GM18498 (cell line): ENCODE results near the gene DSCAM.
"Not testable (repeated sequence)": the region's sequence is repeated elsewhere in the genome, so short reads cannot be mapped to it uniquely, and the experiment has no call there.

Source experiments
- ATAC-seq: cut with Tn5 transposase; IDR thresholded peaks from one replicate; pipeline ENCODE4 v1.9.1; 2021; ENCODE audit warnings: mild to moderate bottlenecking, moderate library complexity; ENCODE audit not compliant: unreplicated experiment

Gene DSCAM

DNA sequence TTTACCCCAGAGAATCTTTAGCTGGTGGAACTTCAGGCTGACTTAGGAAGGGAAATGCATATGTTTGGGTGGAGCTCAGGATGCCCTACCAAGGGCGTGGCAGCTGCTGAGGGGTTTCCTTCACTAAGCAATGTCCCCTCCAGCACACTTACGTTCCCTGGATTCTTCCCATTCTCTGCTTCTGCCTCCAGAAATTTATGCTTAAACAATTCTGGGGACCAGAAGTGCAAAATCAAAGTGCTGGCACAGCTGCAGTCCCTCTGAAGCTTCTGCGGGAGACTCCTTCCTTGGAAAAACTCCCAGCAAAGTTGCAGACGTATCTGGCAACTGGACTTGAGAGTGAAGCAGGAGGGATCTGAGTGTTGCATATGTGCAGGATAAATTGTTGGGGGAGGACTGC lies 576.9 kb downstream of the DSCAM start:
- ATAC-seq, result no peak

DNA sequence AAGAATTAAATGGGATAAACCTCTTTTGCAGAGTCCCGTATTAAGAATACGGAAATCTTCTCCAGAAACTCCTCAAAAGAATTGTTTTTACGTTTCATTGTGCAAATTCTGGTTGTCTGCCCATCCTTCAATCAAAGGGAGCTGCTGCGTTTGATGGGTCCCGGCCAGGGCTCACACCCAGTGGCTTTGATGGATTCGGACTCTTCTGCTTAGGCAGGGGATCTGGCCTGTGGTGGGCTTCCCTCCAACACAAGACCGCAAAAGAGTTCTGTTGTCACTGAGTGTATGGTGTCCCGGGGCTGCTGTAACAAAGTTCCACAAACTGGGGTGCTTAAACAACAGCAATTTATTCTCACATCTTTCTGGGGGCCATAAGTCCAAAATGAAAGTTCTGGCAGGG lies 577.7 kb downstream of the DSCAM start:
- ATAC-seq, result no peak

DNA sequence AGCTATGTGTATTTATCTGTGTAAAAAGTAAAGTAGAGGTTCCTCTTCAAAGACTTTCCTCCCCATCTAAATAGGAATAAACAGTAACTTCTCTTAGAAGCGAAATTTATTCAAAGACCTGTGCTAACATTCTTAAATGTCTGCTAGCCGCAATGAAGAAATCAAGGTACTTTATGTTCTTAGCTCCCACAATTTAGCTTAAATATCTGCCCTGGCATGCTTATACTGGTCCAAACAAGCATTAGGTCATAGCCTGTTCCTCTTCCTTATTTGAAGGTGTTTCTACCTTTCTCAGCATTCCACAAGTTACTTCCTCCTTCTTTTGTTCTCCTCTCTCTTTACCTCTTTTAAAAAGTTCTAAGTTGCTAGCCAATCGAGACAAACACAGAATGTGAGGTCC lies 588.5 kb downstream of the DSCAM start:
- ATAC-seq, result not testable (repeated sequence)

DNA sequence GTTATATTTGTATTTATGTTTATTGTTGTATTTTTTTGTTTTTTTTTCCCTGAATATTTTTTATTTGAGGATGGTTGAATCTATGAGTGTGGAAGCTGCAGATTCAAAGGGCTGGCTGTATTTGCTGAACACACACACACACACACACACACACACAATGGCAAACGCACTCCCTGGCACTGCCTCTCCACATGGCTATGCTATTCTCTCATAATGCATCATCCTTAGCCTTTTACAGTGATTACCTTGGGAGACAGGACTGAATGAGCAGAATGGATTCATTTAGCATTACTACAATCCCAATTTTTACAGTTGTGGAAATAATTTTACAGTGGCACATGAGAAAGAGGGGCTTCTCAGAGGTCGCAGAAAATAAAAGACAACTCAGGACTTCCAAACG lies 589.6 kb downstream of the DSCAM start:
- ATAC-seq, result no peak

DNA sequence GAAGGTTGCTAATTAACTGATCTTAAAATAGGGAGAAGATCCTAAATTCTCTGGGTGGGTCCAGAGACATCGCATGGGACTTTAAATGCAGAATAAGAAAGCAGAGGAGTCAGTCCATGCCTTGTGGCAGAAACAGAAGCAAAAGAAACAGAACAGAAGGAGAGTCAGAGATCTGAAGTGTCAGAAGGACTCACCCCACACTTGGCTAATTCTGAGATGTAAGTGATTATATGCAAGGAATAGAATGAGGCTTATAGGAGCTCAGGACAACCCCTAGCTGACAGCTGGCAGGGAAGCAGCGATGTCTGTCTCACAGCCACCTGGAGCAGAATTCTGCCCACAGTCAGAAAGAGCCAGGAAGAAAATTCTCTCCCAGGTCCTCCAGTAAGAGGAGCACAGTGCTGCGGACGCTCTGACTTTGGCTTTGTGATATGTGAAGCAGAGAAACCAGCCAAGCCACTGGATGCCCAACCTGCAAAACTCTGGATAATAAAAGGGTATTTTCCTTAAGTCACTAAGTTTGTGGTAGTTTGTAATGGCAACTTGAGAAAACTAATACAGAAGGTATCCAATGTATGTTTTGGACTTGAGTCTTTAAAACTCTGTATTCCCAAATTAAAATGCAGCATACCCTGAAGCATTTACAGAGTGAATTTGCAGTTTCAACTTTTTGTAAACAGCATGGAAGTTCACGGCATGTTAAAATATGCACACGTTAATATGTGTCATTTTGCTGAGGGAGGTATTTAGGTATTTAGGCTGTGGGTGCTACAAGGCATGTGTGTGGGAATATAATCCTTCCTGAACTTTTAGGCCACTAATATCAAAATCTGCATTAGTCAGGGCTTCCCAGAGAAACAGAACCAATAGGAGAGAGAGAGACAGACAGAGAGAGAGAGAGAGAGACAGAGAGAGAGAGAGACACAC lies 591.2 kb downstream of the DSCAM start:
- ATAC-seq, result no peak

DNA sequence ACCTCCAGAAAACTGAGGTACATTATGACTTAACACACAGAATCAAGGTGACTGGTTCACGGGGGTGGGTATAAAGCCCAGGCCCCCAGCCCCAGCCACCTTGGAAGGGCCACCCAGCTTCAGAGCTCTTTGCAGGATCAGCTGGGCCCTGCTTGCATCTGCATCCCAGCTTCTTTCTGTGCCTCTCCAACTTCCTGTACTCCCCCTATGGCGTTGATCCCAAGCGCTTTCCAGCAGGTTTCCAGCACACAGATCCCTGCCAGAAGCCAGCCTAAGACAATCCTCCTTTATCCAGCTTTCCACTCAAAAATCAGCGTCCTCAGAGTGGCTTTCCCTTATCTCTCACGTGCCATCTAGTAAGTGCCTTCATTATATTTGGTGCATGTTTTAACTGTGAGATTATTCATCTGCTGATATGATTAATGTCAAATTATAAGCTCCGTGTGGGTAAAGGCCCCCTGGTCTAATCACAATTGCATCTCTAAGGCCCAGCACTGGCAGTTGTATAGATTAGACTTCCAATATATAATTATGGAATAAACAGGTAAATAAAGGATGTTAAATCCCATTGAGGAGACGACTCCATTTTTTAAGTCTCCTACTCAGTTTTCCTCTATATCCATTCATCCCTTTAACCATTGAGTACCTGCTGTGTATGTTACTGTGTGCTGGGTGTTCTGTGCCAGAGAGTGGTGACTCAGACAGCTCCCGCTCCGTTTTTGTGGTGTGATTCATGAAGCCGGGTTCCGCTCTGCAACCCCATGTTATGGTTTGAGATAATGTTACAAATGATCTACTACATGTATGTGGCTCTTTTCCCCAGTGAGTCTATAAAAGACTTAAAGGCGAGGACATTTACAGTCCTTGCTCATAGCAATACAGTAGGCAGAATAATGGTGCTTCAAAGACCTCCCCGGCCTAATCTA lies 592.2 kb downstream of the DSCAM start:
- no peak for ATAC-seq

DNA sequence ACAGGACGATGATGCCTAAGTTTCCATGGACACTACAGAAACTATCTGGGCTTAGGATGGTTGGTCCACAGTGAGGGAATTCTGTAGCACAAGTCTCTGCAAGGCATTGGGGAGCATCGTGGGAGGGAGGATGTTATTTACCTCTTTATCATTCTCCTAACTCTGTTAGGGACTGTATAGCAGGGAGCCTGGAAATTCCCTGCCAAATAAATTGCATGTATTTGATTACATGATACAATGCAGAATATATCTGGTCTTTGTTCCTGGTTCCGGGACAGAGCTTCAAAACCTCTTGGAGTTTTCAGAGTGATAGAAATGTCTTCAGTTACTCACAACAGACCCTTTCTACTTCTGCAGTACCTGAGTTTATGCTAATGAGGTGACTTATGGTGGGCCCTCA lies 593.8 kb downstream of the DSCAM start:
- no peak for ATAC-seq

DNA sequence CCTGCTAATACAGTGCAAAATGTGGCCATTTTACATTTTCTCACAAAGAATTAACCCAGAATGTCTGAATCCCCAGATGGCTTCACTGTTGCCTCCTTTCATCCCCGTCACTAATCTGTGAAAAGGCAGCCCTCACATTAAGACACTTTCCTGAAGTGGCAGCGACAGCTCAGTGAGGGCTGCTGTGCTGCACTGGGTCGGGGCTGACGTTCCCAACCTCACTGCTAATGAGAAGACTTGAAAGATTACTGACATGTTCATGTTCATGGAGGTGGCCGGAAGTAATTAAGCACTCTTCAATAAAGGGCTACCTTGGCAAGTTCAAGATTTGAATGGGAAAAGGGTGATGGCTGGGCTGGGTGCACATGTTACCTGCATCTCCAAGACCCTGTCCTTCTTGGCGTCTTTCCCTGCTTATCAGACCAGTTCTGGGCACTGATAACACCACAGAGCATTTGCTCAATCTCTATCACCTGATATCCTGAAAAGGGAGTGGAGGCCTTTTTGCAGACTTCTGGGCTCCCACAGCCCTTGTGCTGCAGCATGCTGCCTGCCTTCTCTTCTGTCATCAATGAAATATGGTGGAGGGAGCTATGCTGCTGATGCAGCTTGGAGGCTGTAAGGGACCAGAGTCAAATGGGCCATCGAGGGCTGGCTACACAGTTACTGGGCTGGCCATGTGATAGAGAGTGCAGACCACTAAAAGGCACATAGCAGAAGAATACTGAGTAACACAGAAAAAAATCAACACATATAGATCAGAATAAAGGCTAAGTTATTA lies 596.3 kb downstream of the DSCAM start:
- no peak for ATAC-seq

DNA sequence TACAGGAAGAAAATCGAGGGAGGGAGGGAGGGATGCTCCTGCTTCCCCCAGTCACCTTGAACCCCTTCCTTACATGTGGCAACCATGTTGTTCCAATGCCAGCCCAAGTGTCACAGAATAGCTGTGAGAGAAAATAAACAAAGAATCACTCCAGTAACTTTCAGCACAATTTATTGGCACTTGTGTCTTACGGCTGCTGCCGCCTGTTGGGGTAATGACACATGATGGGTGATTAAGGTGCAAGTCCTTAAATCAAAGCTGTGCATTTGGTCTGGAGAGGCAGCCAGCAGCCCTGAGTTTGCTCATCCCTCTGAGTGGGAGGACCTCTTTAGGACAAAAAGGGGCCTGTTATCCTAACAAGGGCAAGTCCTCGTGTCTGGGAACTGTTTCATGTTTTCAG lies 602.0 kb downstream of the DSCAM start:
- no peak for ATAC-seq

DNA sequence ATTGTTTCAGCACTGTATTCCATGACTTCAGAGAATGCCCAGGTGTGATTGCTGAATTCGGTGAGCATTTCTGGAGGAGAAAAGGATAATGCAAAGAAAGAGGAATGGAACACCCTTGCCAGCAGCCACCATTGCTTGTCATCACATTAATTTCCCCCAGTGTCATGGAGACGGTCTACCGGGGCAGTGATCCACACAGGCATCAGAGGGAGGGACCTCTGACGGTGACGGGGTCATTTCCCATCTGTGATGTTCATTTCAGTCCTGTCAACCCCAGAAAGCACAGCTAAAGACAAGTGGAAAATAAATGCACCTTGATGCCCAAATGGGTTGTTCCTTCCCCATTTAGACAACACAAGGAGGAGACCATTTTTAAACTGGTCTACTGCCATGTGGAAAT lies 603.3 kb downstream of the DSCAM start:
- no peak for ATAC-seq

DNA sequence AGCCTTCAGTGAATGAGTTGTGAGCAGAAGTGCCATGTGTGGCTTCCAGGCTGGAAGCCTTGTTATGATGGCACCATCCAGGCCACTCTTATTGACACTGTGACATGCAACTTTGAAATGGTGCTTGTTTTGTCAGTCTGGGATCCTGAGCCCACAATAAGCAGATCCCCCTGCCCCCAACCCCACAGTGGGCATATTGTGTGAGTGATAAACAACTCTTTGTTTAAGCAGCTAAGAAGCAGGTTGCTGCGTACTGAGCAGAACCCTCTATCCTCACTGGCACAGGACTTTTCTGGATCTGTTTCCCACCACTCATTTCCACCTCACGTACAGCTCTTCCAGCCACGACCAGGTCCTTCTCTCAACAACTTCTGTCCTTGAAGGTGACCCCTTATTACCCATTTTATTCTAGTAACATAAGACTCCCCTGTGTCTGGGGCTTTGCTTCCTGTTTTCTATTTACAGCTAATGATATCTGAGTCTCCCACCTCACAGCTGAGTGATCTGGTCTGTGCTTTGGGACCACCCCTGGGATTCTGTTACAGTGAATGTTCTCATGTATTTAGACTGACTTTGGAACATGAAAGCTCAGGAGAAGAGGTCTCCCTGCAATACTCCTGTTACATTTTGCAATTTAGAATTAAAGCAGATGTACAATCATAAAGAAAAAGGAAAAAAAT lies 604.2 kb downstream of the DSCAM start:
- ATAC-seq, result no peak

DNA sequence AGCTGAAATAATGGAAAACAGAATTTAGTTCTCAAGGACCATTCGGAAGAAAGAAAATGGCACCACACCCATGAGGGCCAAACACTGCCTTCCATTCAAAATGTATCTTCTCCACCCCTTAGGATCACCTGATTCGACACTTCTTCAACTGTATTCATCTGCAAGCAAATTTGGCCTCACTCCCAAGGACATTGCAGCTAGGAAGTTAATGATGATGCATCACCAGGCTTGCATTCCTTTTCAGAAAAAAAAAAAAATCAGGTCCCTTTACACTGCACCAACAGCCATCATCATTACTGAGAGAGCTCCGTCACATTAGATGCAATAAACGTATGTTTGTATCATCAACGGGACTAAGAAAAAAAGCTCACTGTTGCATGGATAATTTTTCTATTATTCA lies 611.4 kb downstream of the DSCAM start:
- ATAC-seq, result no peak

DNA sequence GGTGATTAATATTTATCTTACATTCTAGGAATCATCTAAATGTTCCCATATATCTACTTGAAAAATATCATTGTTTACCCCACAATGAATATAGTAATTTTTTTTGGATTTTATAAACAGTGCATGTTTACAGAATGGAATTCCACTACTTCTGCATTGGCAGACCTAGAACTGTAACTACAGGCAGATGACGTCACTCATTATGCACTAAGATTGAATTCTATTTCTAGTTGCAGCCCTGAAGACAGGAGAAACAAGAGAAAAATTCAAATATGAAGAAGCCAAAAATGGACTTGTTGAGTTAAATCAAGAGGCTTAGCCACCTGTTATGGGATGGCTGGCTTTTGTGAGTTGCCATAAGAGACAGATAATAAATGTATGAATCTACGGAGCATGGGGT lies 615.0 kb downstream of the DSCAM start:
- ATAC-seq, result no peak

DNA sequence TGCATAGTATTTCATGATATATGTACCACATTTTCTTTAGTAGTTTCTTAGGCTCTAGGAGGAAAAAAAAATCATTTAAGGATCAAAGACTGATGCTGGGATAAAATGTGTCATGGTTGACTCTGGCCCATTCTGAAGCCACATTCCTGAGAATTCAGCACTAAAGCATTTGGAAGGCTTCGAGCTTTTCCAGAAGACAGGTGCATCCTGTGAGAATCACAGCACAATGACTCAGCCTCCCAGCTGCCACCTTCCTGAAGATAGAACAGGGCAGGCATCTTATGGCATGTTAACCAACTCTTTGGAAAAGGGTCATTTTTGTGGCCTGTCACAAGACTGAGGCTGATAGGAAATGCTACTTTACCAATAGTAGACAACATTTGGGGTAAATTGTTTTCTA lies 619.9 kb downstream of the DSCAM start:
- ATAC-seq, result no peak

DNA sequence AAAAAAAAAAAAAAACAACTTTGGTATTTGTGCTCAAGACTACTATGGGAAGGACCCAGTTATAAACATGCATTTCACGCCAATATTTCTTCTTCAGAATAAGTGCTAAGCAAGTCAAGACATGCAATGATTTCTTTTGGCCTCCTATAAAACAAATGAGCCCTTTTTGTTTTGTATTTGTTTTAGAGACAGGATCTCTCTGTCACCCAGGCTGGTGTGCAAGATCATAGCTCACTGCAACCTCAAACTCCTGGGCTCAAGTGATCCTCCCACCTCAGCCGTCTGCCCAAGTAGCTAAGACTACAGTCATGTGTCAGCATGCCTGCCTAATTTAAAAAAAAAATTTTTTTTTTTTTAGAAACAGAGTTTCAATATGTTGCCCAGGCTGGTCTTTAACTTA lies 631.0 kb downstream of the DSCAM start:
- ATAC-seq, result no peak

DNA sequence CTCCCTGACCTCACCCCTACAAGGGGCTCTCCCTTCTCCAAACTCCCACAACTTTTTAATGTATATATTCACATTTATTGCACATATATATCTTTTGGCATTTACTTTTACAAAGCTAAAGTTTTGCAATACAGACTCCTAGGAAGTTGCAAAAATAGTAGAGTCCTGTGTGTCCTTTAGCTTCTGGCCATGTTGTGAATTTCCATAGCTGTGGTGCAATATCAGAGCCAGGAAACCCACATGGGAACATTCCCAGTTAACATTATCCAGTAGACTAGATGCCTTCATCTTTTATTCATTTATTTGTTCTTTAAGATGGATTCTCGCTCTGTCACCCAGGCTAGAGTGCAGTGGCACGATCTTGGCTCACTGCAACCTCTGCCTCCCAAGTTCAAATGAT lies 636.7 kb downstream of the DSCAM start:
- no peak for ATAC-seq

DNA sequence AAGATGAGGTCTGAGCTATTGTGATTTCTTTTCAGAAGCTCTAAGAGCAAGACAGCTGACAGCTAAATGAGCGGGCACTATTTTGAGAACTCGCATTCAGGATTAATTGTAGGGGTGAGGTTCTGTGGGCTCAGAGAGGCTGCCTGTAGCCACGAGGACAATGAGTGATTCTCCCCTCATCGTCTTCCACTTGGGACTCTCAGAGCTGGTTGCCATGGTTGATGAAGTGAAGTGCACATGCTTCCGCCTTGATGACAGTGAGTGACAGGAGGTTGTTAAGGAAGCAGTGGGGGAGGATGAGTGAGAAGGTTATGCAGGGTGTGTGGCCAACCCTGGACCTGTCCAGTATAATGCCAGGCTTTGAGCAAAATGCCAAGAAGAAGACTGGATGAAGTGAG lies 638.0 kb downstream of the DSCAM start:
- ATAC-seq, result no peak

DNA sequence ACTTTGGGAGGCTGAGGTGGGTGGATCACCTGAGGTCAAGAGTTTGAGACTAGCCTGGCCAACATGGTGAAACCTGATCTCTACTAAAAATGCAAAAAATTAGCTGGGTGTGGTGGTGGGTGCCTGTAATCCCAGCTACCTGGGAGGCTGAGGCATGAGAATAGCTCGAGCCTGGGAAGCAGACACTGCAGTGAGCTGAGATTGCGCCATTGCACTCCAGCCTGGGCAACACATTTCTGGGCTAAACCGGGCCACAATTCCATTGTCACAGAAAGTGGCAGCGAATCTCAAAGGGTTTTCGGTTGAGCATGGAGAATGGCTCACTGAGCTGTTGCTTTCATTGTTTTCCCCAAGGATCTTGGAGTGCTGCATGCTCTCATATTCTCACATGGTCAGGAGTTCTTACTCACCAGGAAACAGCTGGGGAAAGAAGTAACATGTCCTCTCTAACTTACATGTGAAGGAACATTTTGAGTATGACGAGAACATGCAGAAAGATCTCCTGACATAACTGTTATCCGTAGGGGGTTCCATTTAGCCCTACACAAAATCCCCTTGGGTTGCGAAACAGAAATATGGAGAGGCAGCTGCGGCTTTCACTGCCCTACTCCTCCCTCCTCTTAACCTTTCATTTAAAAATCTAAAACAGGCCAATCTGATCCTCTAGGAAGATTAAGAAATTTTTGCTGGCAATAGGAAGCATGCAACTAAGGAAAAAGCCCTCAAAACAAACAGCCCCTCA lies 638.6 kb downstream of the DSCAM start:
- no peak for ATAC-seq

DNA sequence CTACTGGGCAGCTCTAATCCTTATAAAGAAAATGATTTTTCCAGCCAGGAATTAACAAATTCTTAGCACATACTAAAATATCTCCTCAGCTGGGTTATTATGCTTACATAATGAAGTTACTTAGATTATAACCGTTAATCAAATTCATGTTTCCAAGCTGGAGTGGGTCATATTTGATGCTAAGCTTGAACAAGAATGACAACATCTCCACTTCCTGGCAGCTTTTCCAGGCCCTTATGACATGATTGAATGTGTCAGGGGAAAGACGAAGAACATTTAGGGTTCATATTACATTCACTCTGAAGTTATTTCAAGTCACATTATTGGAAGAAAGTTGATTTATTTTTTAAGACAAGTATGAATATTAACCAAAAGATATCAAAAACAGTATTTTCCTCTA lies 646.0 kb downstream of the DSCAM start:
- ATAC-seq, result no peak

DNA sequence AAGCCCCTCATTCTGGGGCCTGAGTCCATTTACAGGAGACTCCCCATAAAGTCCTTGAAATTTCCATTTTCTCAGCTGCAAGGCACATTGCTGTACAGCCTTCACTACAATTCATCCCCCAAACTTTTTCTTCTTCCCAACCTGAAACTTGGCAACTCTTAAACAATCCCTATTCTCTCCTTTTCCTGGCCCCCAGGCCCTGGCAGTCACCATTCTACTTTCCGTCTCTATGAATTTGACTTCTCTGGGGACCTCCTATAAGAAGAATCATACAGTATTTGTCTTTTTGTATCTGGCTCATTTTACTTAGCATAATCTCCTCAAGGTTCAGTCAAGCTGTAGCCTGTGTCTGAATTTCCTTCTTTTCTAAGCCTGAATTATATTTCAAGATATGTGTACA lies 646.8 kb downstream of the DSCAM start:
- no peak for ATAC-seq
